ENCODE measurements around the gene ANKRD55. TPM values are rescaled to one million over a fixed set of nuclear protein-coding genes. Genes with fewer than 3 reads are reported as not detected.

ANKRD55 gene
- total RNA-seq, 1 donor from 2014 or later = not detected

DNA sequence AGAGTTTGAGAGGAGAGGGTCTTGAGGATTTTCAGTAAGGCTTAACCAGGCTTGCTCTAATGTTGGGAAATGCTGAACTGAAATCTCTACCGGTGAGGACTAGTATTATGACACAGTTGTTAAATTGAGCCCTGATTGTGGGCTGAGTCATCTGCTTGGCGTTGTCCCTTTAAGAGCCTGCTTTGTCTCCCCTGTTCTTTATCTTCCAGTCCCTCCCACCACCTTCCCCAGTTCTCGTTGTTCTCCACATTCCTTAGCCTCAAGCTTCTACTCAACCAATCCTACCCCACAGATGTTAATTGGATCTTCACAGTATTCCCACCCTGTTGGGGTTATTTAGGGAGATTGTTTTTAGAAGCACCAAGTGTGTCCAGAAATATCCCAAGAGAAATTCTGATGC, 57.6 kb downstream of the ANKRD55 start:
- H3K27ac ChIP-seq (ENCODE audit: low read depth, low read length) = peak overlapping the region; percentile 46
- H3K9me3 ChIP-seq (ENCODE audit: control insufficient read depth in 3 of 3, low read length in 3 of 3) = no peaks in the 10 kb centered on the region
- no peaks in the 10 kb centered on the region for H3K36me3 ChIP-seq (ENCODE audit: control insufficient read depth in 3 of 3, insufficient read depth in 3 of 3, low read length in 3 of 3)
- no peak overlapping the region for H3K4me3 ChIP-seq (ENCODE audit: low read length in 3 of 3)
- H3K27me3 ChIP-seq (ENCODE audit: control insufficient read depth in 3 of 3, insufficient read depth in 3 of 3, low read length in 3 of 3) = no peaks in the 10 kb centered on the region
- peaks cover 4 to 27% (median 5%) of the 10 kb centered on the region in 3 donors for H3K4me1 ChIP-seq (ENCODE audit: control insufficient read depth in 3 of 3, insufficient read depth in 3 of 3, low read length in 3 of 3)
- H3K9ac ChIP-seq (ENCODE audit: low read depth in 1 of 3, low read length in 3 of 3) = no peak overlapping the region

DNA sequence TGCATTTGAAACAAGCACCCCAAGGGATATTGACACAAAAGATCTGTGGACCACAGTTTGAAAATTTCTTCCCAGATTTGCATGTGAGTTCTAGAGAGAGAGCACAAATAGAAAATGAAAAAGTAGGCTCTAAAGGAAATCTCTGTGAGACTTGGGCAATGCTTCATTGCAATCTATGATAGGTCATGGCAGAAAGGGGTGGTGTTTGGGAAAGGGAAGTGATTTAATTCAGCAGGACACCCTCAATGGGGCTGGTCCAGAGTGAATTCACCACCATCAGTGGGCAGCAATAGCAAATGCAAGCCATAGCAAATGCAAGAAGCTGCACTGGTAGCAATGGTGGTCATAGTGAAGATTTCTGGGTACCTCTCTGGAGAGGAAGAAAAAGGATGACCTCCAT, 58.1 kb downstream of the ANKRD55 start:
- no peak overlapping the region for H3K27ac ChIP-seq (ENCODE audit: low read depth, low read length)

DNA sequence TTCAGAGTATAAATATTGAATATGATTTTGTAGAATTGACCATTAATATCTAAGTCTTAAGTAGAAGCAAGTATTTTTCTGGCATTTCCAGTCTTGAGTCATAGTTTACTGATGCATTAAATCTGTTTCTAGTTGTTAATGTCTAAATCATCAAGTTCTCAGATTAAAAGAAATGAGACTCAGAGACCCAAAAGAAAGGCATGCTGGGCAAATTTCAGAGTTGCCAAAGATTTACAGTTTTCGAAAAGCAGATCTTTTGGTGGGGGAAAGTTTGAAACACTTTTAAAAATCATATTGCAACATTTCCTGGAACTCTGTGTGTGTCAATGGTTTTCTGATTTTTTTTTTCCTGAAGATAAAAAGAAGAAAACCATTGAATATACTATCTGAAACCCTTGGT, 60.9 kb downstream of the ANKRD55 start:
- Histone ChIP-seq H3K4me1 (ENCODE audit: control insufficient read depth in 3 of 3, insufficient read depth in 3 of 3, low read length in 3 of 3) (peaks cover 4 to 27% (median 5%) of the 10 kb centered on the region in 3 donors), H3K27ac (ENCODE audit: low read depth, low read length) (no peak overlapping the region), H3K27me3 (ENCODE audit: control insufficient read depth in 3 of 3, insufficient read depth in 3 of 3, low read length in 3 of 3) (no peaks in the 10 kb centered on the region), H3K9me3 (ENCODE audit: control insufficient read depth in 3 of 3, low read length in 3 of 3) (no peaks in the 10 kb centered on the region), H3K9ac (ENCODE audit: low read depth in 1 of 3, low read length in 3 of 3) (no peak overlapping the region), H3K4me3 (ENCODE audit: low read length in 3 of 3) (no peak overlapping the region), H3K36me3 (ENCODE audit: control insufficient read depth in 3 of 3, insufficient read depth in 3 of 3, low read length in 3 of 3) (no peaks in the 10 kb centered on the region)

More for the DNA sequence above, 58.1 kb downstream of the ANKRD55 start:
- peaks cover 4 to 27% (median 5%) of the 10 kb centered on the region in 3 donors for H3K4me1 ChIP-seq (ENCODE audit: control insufficient read depth in 3 of 3, insufficient read depth in 3 of 3, low read length in 3 of 3)
- H3K27me3 ChIP-seq (ENCODE audit: control insufficient read depth in 3 of 3, insufficient read depth in 3 of 3, low read length in 3 of 3) = no peaks in the 10 kb centered on the region
- H3K9me3 ChIP-seq (ENCODE audit: control insufficient read depth in 3 of 3, low read length in 3 of 3) = no peaks in the 10 kb centered on the region
- H3K9ac ChIP-seq (ENCODE audit: low read depth in 1 of 3, low read length in 3 of 3) = no peak overlapping the region
- no peak overlapping the region for H3K4me3 ChIP-seq (ENCODE audit: low read length in 3 of 3)
- no peaks in the 10 kb centered on the region for H3K36me3 ChIP-seq (ENCODE audit: control insufficient read depth in 3 of 3, insufficient read depth in 3 of 3, low read length in 3 of 3)

DNA sequence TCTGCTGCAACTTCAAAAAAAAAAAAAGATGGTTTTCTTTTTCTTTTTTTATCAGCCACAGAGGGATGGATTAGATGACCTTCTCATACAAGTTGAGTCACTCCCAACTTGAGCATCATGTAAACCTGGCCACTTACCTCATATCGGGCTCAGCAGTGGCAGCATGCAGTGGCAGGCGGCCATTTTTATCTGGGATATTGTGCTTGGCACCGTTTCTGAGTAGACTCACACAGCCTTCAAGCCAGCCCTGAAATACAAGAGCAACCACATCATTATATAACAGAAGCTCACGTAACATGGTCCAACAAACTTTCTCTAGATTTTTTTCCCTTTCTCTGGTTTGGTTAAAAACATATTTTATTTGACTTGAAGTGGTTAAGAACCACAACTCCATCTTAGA, 62.6 kb downstream of the ANKRD55 start:
- Histone ChIP-seq H3K36me3 (ENCODE audit: control insufficient read depth in 3 of 3, insufficient read depth in 3 of 3, low read length in 3 of 3) (no peaks in the 10 kb centered on the region), H3K27ac (ENCODE audit: low read depth, low read length) (no peak overlapping the region), H3K4me1 (ENCODE audit: control insufficient read depth in 3 of 3, insufficient read depth in 3 of 3, low read length in 3 of 3) (peaks cover 0 to 14% (median 0%) of the 10 kb centered on the region in 3 donors), H3K9ac (ENCODE audit: low read depth in 1 of 3, low read length in 3 of 3) (no peak overlapping the region), H3K9me3 (ENCODE audit: control insufficient read depth in 3 of 3, low read length in 3 of 3) (no peaks in the 10 kb centered on the region), H3K27me3 (ENCODE audit: control insufficient read depth in 3 of 3, insufficient read depth in 3 of 3, low read length in 3 of 3) (no peaks in the 10 kb centered on the region), H3K4me3 (ENCODE audit: low read length in 3 of 3) (no peak overlapping the region)

DNA sequence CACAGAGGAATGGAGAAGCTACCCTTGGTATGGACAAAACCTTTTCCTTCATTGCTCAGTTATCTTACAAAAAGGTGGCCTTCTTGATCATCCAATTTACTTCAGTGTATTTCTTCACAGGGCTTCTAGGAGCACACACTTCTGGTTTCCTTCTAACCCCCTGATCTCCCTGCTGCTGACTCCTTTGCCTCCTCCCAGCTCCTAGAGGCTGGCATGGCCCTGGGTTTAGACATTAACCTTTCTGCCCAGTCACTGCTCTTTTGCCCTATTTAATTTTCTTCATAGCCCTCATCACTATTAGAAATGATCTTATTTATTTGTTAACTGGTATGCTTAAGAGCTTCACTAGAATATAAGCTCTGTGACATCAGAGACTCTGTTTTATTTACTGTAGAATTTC, 63.2 kb downstream of the ANKRD55 start:
- peak overlapping the region; percentile 39 for H3K27ac ChIP-seq (ENCODE audit: low read depth, low read length)
- H3K9ac ChIP-seq (ENCODE audit: low read depth in 1 of 3, low read length in 3 of 3) = no peak overlapping the region
- no peaks in the 10 kb centered on the region for H3K9me3 ChIP-seq (ENCODE audit: control insufficient read depth in 3 of 3, low read length in 3 of 3)
- H3K27me3 ChIP-seq (ENCODE audit: control insufficient read depth in 3 of 3, insufficient read depth in 3 of 3, low read length in 3 of 3) = no peaks in the 10 kb centered on the region
- no peak overlapping the region for H3K4me3 ChIP-seq (ENCODE audit: low read length in 3 of 3)
- no peaks in the 10 kb centered on the region for H3K36me3 ChIP-seq (ENCODE audit: control insufficient read depth in 3 of 3, insufficient read depth in 3 of 3, low read length in 3 of 3)
- peaks cover 0 to 12% (median 0%) of the 10 kb centered on the region in 3 donors for H3K4me1 ChIP-seq (ENCODE audit: control insufficient read depth in 3 of 3, insufficient read depth in 3 of 3, low read length in 3 of 3)

DNA sequence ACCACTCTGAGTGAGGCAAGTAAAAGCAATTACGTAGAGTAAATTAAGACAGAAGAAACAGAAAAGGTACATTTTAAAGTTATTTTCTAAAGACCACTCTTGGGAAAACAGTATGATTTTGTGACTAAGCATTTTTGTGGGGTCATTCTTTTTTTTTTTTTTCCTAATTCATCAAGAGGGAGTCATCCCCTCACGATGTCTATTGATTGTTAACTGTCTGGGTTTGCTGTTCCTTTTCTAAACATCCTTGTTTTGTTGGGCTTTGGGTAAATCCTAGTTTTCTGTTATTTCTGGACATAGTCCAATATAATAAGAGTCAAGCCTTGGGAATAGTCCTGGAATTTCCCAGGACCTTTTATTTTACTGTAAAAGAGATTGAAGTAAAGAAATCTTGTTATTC, 63.8 kb downstream of the ANKRD55 start:
- H3K9ac ChIP-seq (ENCODE audit: low read depth in 1 of 3, low read length in 3 of 3) = no peak overlapping the region
- no peaks in the 10 kb centered on the region for H3K36me3 ChIP-seq (ENCODE audit: control insufficient read depth in 3 of 3, insufficient read depth in 3 of 3, low read length in 3 of 3)
- H3K4me1 ChIP-seq (ENCODE audit: control insufficient read depth in 3 of 3, insufficient read depth in 3 of 3, low read length in 3 of 3) = peaks cover 0 to 10% (median 3%) of the 10 kb centered on the region in 3 donors
- H3K9me3 ChIP-seq (ENCODE audit: control insufficient read depth in 3 of 3, low read length in 3 of 3) = no peaks in the 10 kb centered on the region
- peak overlapping the region; percentile 39 for H3K27ac ChIP-seq (ENCODE audit: low read depth, low read length)
- no peaks in the 10 kb centered on the region for H3K27me3 ChIP-seq (ENCODE audit: control insufficient read depth in 3 of 3, insufficient read depth in 3 of 3, low read length in 3 of 3)
- no peak overlapping the region for H3K4me3 ChIP-seq (ENCODE audit: low read length in 3 of 3)

DNA sequence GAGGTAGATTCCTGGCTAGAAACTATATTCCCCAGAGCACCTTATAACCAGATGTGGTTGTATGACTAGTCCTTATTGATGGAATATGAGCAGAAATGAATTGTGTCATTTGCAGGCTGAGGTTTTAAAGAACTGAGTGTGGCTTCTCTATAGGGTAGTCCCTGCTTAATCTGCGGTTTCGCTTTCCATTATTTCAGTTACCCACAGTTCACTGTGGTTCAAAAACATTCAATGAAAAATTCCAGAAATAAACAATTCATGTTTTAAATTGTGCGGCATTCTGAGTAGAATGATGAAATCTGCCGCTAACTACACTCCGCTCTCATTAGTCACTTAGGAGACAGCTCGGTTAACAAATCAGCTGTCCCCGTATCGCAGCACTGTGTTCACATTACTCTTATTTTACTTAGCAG, 65.1 kb downstream of the ANKRD55 start:
- H3K27me3 ChIP-seq (ENCODE audit: control insufficient read depth in 3 of 3, insufficient read depth in 3 of 3, low read length in 3 of 3) = no peaks in the 10 kb centered on the region
- no peak overlapping the region for H3K4me3 ChIP-seq (ENCODE audit: low read length in 3 of 3)
- H3K9ac ChIP-seq (ENCODE audit: low read depth in 1 of 3, low read length in 3 of 3) = no peak overlapping the region
- H3K27ac ChIP-seq (ENCODE audit: low read depth, low read length) = no peak overlapping the region
- H3K9me3 ChIP-seq (ENCODE audit: control insufficient read depth in 3 of 3, low read length in 3 of 3) = no peaks in the 10 kb centered on the region
- peaks cover 0 to 10% (median 3%) of the 10 kb centered on the region in 3 donors for H3K4me1 ChIP-seq (ENCODE audit: control insufficient read depth in 3 of 3, insufficient read depth in 3 of 3, low read length in 3 of 3)
- H3K36me3 ChIP-seq (ENCODE audit: control insufficient read depth in 3 of 3, insufficient read depth in 3 of 3, low read length in 3 of 3) = no peaks in the 10 kb centered on the region

DNA sequence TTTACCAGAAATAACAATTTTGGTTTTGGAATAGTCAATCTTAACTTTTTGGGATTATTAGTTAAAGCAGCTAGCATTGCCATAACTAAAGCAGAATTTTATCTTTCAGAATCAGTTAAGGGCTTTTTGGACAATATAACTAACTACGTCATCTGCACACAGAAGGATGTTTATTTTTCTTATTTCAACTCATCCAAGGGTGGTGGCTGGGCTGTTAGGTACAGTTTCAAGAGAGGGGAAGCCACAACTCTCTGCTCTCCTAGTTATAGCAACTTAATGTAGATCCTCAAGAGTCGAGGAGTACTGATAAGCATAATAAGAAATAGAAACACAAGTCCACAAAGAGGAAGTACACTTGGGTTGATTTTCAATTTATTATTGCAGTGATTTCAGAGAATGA, 65.6 kb downstream of the ANKRD55 start:
- Histone ChIP-seq H3K9me3 (ENCODE audit: control insufficient read depth in 3 of 3, low read length in 3 of 3) (no peaks in the 10 kb centered on the region), H3K4me1 (ENCODE audit: control insufficient read depth in 3 of 3, insufficient read depth in 3 of 3, low read length in 3 of 3) (peaks cover 0 to 8% (median 3%) of the 10 kb centered on the region in 3 donors), H3K36me3 (ENCODE audit: control insufficient read depth in 3 of 3, insufficient read depth in 3 of 3, low read length in 3 of 3) (no peaks in the 10 kb centered on the region), H3K4me3 (ENCODE audit: low read length in 3 of 3) (no peak overlapping the region), H3K27me3 (ENCODE audit: control insufficient read depth in 3 of 3, insufficient read depth in 3 of 3, low read length in 3 of 3) (no peaks in the 10 kb centered on the region), H3K9ac (ENCODE audit: low read depth in 1 of 3, low read length in 3 of 3) (no peak overlapping the region), H3K27ac (ENCODE audit: low read depth, low read length) (no peak overlapping the region)

DNA sequence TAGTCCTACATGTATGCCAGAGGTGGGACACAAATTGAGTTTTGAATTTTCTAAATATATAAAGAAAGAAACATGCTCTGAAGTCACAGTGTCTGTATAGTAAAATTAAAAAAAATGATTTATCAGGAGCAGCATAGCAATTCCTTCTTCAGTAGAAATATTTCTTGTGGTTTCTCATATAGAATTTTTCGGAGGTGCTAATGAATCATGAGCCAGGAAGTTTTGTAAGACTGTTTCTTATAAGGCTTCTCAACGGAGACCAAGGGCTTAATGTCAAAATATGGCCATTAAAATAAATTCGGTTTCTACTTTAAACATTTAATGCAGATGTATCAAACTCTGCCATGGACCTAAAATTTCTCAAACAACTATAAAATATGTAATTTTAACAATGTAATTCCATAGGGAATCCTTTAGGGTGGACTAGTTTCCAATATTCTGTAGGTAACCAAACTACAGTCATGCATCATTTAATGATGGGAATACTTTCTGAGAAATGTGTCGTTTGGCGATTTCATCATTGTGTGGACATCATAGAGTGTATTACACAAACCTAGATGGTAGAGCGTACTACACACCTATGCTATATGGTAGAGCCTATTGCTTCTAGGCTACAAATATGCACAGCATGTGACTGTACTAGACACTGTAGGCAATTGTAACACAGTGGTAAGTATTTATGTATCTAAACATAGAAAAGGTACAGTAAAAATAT, 66.3 kb downstream of the ANKRD55 start:
- no peaks in the 10 kb centered on the region for H3K27me3 ChIP-seq (ENCODE audit: control insufficient read depth in 3 of 3, insufficient read depth in 3 of 3, low read length in 3 of 3)
- H3K36me3 ChIP-seq (ENCODE audit: control insufficient read depth in 3 of 3, insufficient read depth in 3 of 3, low read length in 3 of 3) = no peaks in the 10 kb centered on the region
- no peak overlapping the region for H3K27ac ChIP-seq (ENCODE audit: low read depth, low read length)
- no peak overlapping the region for H3K9ac ChIP-seq (ENCODE audit: low read depth in 1 of 3, low read length in 3 of 3)
- H3K4me1 ChIP-seq (ENCODE audit: control insufficient read depth in 3 of 3, insufficient read depth in 3 of 3, low read length in 3 of 3) = peaks cover 0 to 10% (median 3%) of the 10 kb centered on the region in 3 donors
- H3K4me3 ChIP-seq (ENCODE audit: low read length in 3 of 3) = no peak overlapping the region
- H3K9me3 ChIP-seq (ENCODE audit: control insufficient read depth in 3 of 3, low read length in 3 of 3) = no peaks in the 10 kb centered on the region

DNA sequence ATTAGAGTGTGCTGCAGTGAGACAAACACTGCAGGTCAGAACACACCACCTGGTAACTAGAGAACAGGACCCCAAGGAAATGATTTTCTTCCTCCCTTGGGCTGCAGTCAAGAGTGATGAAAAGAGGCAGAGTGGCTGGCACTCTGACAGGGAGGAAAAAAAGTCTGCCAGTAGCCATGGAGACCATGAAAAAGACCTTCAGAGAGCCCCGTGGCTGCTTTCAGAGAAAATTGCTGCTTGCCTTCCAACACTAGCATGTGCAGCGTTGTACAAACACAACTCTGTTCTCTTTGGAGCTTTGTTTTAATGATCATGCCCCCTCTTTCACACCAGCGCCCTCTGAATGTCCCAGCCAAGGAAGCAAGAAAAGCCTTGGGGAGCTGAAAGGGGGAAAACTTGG, 68.8 kb downstream of the ANKRD55 start:
- Histone ChIP-seq H3K9me3 (ENCODE audit: control insufficient read depth in 3 of 3, low read length in 3 of 3) (no peaks in the 10 kb centered on the region), H3K4me1 (ENCODE audit: control insufficient read depth in 3 of 3, insufficient read depth in 3 of 3, low read length in 3 of 3) (peaks cover 0 to 4% (median 3%) of the 10 kb centered on the region in 3 donors)

More for the DNA sequence above, 68.8 kb downstream of the ANKRD55 start:
- Histone ChIP-seq H3K9ac (ENCODE audit: low read depth in 1 of 3, low read length in 3 of 3) (no peak overlapping the region), H3K4me3 (ENCODE audit: low read length in 3 of 3) (no peak overlapping the region), H3K36me3 (ENCODE audit: control insufficient read depth in 3 of 3, insufficient read depth in 3 of 3, low read length in 3 of 3) (no peaks in the 10 kb centered on the region), H3K27ac (ENCODE audit: low read depth, low read length) (no peak overlapping the region), H3K27me3 (ENCODE audit: control insufficient read depth in 3 of 3, insufficient read depth in 3 of 3, low read length in 3 of 3) (no peaks in the 10 kb centered on the region)
